Measurements from ENCODE around the gene FER1L5. TPM values are rescaled to one million over a fixed set of nuclear protein-coding genes. Genes with fewer than 3 reads are reported as not detected.

Gene FER1L5
- total and polyA plus RNA-seq, 2 of the 8 experiments (the other 6 are each of a cell fraction or from before 2014, with no cell fraction given), result 0.23 to 0.88 TPM

GRCh38 chr2:96633641-96634040 lies 8.9 kb upstream of the FER1L5 start:
- no peak overlapping the region for H3K4me2 ChIP-seq (ENCODE audit: insufficient read depth in 1 of 2, low read depth in 2 of 2, low read length in 2 of 2)
- H3K4ac ChIP-seq (replicated peaks; ENCODE audit: insufficient read length, low read depth, low read length), result no peak overlapping the region
- no peaks in the 10 kb centered on the region for H3K27me3 ChIP-seq (replicated peaks in 1 of 4; ENCODE audit: control insufficient read depth in 3 of 4, extremely low read depth in 1 of 4, insufficient read depth in 3 of 4, low read length in 3 of 4)
- no peak overlapping the region for H4K8ac ChIP-seq (ENCODE audit: extremely low read depth, insufficient read depth, low read length)
- peaks cover 0 to 2% (median 0%) of the 10 kb centered on the region in 4 experiments; a peak in 2 of 7 replicates for H3K4me1 ChIP-seq (replicated peaks in 1 of 4; ENCODE audit: control insufficient read depth in 3 of 4, insufficient read depth in 4 of 4, low read length in 3 of 4)
- H3K36me3 ChIP-seq (ENCODE audit: control insufficient read depth in 2 of 4, insufficient read depth in 4 of 4, low read length in 3 of 4), result peaks cover 3 to 36% (median 9%) of the 10 kb centered on the region in 4 experiments; a peak in 7 of 8 replicates
- peaks cover 8% of the 10 kb centered on the region for H3K79me1 ChIP-seq (ENCODE audit: low read depth, low read length)
- CTCF ChIA-PET (ENCODE audit: partially characterized antibody), result interaction anchor here (1.0 kb wide), 1 partner anchor 227 kb away, joined by 7 read pairs; no protein-coding TSS in a partner anchor
- no peak overlapping the region for H2BK120ac ChIP-seq (replicated peaks; ENCODE audit: low read depth, low read length)
- H3K14ac ChIP-seq (ENCODE audit: insufficient read length), result no peak overlapping the region
- peaks cover 0 to 28% of the 10 kb centered on the region in 2 experiments; a peak in 2 of 4 replicates for H3K79me2 ChIP-seq (ENCODE audit: control insufficient read depth in 1 of 2, insufficient read depth in 2 of 2, low read length in 2 of 2)
- H3K9ac ChIP-seq (replicated peaks in 1 of 4; ENCODE audit: extremely low read depth in 1 of 4, low read depth in 3 of 4, low read length in 3 of 4), result no peak overlapping the region
- TF ChIP-seq JUN (IDR thresholded peaks at IDR 0.05; ENCODE audit: low read depth, low read length) (no peak), BRCA1 (IDR thresholded peaks at IDR 0.05; ENCODE audit: low read depth, low read length) (no peak), SIX5 (IDR thresholded peaks at IDR 0.05; ENCODE audit: low read depth, low read length) (no peak), JUND (IDR thresholded peaks at IDR 0.05; ENCODE audit: low read length) (no peak), PHF8 (conservative IDR thresholded peaks at IDR 0.05; ENCODE audit: low read depth, low read length) (no peak), SIN3A (conservative IDR thresholded peaks at IDR 0.05 in 1 of 2, IDR thresholded peaks at IDR 0.05 in 1 of 2; ENCODE audit: low read depth in 1 of 2, low read length in 2 of 2) (no peak), BCL11A (IDR thresholded peaks at IDR 0.05; ENCODE audit: low read depth in 2 of 2, low read length in 2 of 2) (no peak), ATF3 (IDR thresholded peaks at IDR 0.05; ENCODE audit: insufficient read depth, low read depth, low read length) (no peak), YY1 (IDR thresholded peaks at IDR 0.05; ENCODE audit: low read depth, low read length) (no peak), TAF7 (optimal IDR thresholded peaks at IDR 0.05; ENCODE audit: borderline replicate concordance, low read depth, low read length) (no peak), POLR2AphosphoS5 (IDR thresholded peaks at IDR 0.05; ENCODE audit: low read depth, low read length) (no peak), NANOG (IDR thresholded peaks at IDR 0.05; ENCODE audit: insufficient read depth, low read depth, low read length, poor library complexity, severe bottlenecking) (no peak), SP1 (IDR thresholded peaks at IDR 0.05; ENCODE audit: low read depth, low read length) (no peak)
- no peak overlapping the region for H3K56ac ChIP-seq (replicated peaks; ENCODE audit: insufficient read length, low read depth, low read length)
- no peaks in the 10 kb centered on the region for H3K9me3 ChIP-seq (ENCODE audit: insufficient read depth in 2 of 2, low read depth in 1 of 2, low read length in 1 of 2)
- H2BK15ac ChIP-seq (ENCODE audit: low read length), result no peak overlapping the region
- H3K18ac ChIP-seq (ENCODE audit: extremely low read depth, low read length), result no peak overlapping the region
- no peak overlapping the region for H4K5ac ChIP-seq (ENCODE audit: insufficient read length, low read depth, low read length)
- no peak overlapping the region for H2BK12ac ChIP-seq (ENCODE audit: low read depth, low read length)
- no peak overlapping the region for H2BK5ac ChIP-seq (ENCODE audit: low read depth, low read length)
- H3K23me2 ChIP-seq (ENCODE audit: low read depth, low read length), result peaks cover 8% of the 10 kb centered on the region; the same call in 1 of the 2 replicates
- no peak overlapping the region for H2BK20ac ChIP-seq (ENCODE audit: low read length)
- no peak overlapping the region for H3K23ac ChIP-seq (ENCODE audit: insufficient read length)
- H3K27ac ChIP-seq (ENCODE audit: low read depth, low read length), result no peak overlapping the region
- H4K20me1 ChIP-seq (replicated peaks in 1 of 2; ENCODE audit: control insufficient read depth in 1 of 2, insufficient read depth in 2 of 2, low read length in 2 of 2), result peaks cover 3 to 6% of the 10 kb centered on the region in 2 experiments
- DNase-seq (ENCODE audit: low read depth in 1 of 2, low spot score in 2 of 2) (no peak), FAIRE-seq (no peak)
- POLR2A ChIA-PET (ENCODE audit: partially characterized antibody), result interaction anchor here (0.6 kb wide), 1 partner anchor 29 kb away, joined by 5 read pairs; no protein-coding TSS in a partner anchor
- H2AFZ ChIP-seq (ENCODE audit: low read length), result no peak overlapping the region
- H4K91ac ChIP-seq (replicated peaks; ENCODE audit: insufficient read length, low read length), result no peak overlapping the region
- H3K4me3 ChIP-seq (ENCODE audit: extremely low read depth in 1 of 4, insufficient read depth in 2 of 4, low read depth in 3 of 4, low read length in 4 of 4), result no peak overlapping the region
- 84% methylated on average over 9 of the region's 9 CpGs; no CpG with 5 or more reads in 1 of the 2 experiments for WGBS, 2 experiments (ENCODE audit: extremely low coverage in 1 of 2, insufficient coverage in 1 of 2, insufficient read length in 1 of 2, insufficient replicate concordance in 2 of 2, low coverage in 1 of 2, low lambda C conversion rate in 2 of 2, missing lambda C conversion rate in 1 of 2)
- no peak overlapping the region for H2AK5ac ChIP-seq (ENCODE audit: low read depth, low read length)
